HG02870 (cell line): ENCODE data around the gene ADGRB2.
"Not testable (repeated sequence)": the region's sequence is repeated elsewhere in the genome, so short reads cannot be mapped to it uniquely, and the experiment has no call there.

Experiments
- ATAC-seq: cut with Tn5 transposase; IDR thresholded peaks from one replicate; pipeline ENCODE4 v1.9.1; 2021; ENCODE audit warnings: mild to moderate bottlenecking, moderate library complexity; ENCODE audit not compliant: unreplicated experiment

Gene ADGRB2

GRCh38 chr1:31730336-31731048 is 33.6 kb downstream of the ADGRB2 start:
- ATAC-seq: no peak

GRCh38 chr1:31727849-31728248 is 36.3 kb downstream of the ADGRB2 start:
- no peak for ATAC-seq

GRCh38 chr1:31727195-31727594 is 36.9 kb downstream of the ADGRB2 start:
- no peak for ATAC-seq

- no peak for ATAC-seq
Measured at GRCh38 chr1:31726715-31727114, 37.4 kb downstream of the ADGRB2 start.

DNA sequence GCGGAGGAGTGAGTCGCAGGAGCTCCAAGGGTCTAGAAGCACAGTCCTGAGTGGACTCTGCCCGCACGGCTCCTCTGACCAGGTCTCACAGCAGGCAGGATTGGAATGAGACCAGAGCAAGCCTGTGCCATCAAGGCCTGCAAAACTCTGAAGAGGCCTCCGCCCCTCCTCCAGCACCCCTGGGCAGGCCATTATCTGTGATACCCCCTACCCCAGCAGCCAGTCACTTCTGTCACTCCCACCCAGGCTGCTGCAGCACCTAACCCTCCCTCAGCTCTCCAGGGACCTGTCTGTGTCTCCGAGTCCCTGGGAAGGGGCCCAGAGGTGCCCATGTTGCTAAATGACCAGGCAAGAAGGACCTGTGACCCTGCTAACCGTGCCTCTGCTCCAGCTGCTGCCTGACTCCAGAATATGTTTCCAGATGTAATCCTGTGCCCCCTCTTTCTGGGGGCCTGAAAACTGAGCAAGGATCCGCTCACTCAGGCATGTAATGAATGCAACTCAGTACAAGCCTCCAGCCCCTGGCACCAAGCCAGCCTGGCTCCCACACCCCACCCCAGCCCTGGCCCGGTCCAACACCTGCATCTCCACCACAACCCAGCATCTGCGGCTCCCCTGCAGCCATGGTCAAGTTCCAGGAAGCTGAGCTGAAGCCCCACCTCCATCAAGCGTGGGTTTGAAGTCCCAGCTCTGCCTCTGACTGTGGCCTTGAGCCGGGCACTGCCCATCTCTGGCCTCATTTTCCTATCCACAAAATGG is 38.2 kb downstream of the ADGRB2 start:
- ATAC-seq: no peak

- no peak for ATAC-seq
Measured at GRCh38 chr1:31725134-31725533, 39.0 kb downstream of the ADGRB2 start.

DNA sequence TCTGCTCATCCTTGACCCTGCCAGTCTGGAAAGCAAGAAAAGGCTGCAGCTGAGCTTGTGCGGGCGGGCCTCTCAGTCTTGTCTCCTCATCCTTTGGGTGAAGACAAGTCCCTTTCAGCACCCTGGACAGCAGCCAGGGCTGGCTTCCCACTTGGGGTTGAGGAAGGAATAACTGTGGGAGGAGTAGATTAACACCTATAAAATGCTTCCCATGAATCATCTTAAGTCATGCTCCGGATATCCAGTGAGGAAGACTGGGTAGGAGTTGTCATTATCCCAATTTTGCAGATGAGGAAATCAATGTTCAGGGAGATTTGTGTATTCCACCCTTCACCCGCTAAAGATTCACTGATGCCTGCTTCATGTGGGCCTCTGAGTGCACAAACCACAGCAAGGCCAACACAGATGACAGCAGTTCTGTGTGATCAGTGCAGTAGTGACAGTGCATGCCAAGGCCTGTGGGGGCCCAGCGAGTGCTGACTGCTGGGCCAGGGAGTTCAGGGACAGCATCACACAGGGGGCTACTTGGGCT is 40.2 kb downstream of the ADGRB2 start:
- ATAC-seq: no peak

DNA sequence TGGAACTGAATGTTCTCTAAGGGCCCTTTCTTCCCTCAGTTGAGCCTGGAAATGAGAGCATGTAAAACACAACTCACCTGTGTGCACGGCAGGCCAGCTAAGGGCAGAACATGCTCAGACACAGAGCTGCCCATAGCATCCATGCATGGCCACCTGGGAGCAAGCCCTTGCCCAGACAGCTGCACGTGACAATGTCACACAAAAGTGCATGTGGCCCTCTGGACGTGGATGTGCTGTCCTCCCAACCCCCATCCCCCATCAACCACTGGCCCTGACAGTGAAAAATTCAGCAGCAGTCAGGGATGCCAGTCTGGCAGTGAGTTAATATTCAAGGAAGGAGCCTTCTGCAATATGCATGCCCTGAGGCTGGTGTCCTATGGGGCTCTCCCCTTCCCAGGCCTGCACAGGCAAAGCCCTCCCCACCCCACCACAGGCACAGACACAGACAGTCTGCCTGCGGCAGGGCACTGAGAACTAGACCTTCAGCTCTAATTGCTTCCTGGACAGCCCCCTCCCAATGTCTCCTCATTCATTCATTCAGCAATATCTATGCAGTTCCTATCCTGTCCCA is 45.7 kb downstream of the ADGRB2 start:
- ATAC-seq: no peak

GRCh38 chr1:31717341-31717740 is 46.8 kb downstream of the ADGRB2 start:
- no peak for ATAC-seq

- no peak for ATAC-seq
Measured at GRCh38 chr1:31715873-31716220, 48.3 kb downstream of the ADGRB2 start.

DNA sequence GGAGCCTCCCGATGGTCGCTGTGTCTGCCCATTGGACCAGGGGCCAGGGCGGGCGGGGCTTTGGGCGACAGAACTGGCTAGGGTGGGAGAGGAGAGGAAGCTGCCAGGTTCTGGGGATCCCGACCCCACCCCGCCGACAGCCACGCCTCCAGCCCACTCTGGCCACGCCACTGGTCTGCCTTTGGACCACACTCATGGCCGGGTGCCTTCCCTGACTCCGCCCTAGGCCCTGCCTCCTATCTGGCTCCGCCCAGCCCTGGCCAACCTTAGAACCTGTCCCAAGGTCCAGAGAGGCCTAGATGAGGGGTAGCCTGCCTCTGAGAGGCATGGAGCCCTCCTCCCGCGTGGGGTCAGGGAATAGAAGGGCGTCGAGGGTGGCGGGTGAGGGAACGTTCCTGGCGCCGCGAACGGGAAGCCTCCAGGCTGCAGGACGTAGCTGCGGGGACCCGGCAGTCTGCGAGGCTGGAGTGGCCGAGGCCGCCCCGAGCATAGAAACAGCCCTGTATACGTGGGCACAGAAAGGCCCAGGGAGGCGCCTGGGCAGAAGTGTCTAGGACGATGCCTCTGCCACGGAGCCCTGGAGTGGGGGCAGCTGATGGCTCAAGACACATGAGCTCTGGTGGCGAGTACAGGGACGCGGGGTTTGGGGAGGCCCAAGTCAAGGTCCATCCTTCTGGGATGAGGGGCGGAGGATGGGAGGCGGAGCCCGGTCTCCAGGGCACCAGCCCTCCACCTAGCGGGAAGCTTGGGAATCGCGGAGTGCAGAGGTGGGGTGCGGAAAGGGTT is 48.9 kb downstream of the ADGRB2 start:
- no peak for ATAC-seq

DNA sequence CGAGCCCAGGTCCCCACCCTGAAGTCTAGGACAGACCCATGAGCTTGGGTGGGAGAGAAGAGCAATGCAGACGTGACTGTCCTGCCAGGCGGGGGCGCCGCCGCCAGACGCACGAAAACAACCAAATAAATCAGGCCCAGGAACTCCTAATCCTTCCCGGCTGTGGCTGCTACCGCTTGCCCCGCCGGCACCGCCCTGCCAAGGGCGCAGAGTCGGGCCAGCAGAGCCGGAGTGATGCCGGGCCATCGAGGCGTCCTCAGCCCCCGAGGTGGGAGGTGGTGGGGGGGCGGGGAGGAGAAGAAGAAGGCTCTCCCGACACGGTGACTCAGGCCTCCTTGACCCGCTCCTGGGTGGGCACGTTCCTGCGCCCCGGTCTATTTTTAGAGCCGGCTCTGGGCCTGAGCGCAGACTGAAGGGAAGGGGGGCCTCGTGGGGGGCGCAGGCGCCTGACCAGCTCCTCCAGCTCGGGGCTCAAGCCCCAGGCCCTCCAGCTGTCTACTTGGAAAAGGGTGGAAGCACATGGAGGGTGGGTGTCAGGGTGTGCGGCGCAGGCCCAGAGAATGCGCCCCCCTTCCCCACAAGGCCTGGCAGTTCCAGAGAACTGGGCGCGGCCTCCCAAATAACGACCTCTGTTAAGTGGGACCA is 49.6 kb downstream of the ADGRB2 start:
- ATAC-seq: no peak

- ATAC-seq: no peak
Measured at GRCh38 chr1:31712630-31713029, 51.5 kb downstream of the ADGRB2 start.

DNA sequence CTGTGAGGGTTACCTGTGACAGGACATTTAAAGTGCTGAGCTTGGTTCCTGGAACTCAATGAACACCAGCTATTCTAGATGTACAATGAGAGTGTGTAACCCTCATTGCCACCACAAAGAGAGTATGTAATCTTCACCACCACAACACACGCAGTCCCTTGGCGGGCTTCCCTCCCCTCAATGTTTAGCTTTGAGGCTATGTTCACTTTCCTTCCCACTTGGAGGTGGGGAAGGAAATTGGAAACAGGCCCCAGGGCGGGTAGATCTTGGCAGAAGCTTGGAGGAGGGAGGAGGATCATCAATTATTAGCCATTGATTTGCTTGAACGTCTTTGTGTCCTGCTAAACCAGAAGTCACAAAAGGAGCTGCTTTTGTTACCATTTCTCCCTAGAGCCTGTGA is 52.1 kb downstream of the ADGRB2 start:
- no peak for ATAC-seq

- no peak for ATAC-seq
Measured at GRCh38 chr1:31708324-31708723, 55.8 kb downstream of the ADGRB2 start.

DNA sequence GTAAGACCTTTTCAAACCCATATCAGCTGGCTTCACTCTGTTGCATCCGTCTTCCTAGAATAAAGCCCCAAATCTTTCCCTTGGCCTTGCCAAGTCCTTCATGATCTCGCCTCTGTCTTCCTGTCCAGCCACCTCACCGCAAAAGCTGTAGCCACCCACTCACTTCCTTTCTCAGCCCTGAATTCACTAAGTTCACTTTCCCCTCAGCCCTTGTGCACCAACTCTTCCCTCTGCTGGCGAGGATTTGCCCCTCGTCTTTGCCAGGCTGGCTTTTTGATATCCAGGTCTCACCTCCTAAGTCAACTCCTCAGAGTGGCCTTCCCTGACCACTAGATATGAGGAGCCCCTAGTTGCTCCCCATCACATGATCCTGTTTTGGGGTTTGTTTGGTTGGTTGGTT is 56.4 kb downstream of the ADGRB2 start:
- ATAC-seq: no peak

GRCh38 chr1:31707059-31707600 is 57.0 kb downstream of the ADGRB2 start:
- not testable (repeated sequence) for ATAC-seq

GRCh38 chr1:31706384-31707058 is 57.6 kb downstream of the ADGRB2 start:
- ATAC-seq: no peak

DNA sequence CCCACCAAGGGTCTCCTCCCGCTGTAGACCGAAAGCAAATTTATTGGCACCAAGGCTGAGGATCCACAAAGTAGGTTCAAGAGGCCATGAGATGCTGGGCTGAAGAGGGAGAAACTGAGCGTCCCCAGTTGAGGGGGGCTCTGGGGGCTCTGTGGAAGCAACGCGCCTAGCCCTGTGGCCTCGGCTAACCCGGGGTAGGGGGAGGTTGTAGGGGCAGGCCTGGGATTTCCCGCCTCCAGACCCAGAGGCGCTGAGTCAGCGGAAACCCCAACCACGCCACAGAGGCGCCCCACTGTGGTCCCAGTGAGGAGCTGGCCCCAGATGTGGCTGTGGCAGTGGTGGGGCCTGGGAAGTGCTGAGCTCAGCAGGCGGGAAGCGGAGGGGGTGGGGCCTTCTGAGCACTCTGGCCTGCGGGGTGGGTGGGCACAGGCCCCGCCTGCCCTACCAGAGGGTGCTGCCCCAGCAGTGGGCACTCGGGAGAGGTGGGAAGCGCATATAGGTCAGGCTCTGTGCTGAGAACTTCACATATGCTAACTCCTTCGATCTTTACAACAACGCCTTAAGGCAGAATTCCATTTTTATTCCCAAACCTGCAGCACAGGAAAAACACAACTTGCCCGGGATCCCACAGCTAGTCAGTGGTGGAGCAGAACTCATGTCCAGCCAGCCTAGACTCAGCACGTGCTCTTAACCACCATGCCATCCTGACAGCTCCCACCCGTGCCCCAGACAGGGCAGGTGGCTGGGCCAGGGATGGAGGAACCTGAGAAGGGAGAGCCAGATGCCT is 58.9 kb downstream of the ADGRB2 start:
- ATAC-seq: no peak
